WERI-Rb-1 (cell line): ENCODE results near the gene DIO1.

Experiments used
- DNase-seq: peaks from one replicate; pipeline ENCODE4 v3.0.0-alpha.2; 2020
- H3K27ac ChIP-seq: fragments of 250-450 bp; sonication (Bioruptor Pico); 2 replicates; pipeline ENCODE4 v1.5.1; 2020; ENCODE audit warnings: mild to moderate bottlenecking, moderate library complexity
- H3K27me3 ChIP-seq: fragments of 250-450 bp; sonication (Bioruptor Pico); 2 replicates; pipeline ENCODE4 v1.5.1; 2021; ENCODE audit warnings: mild to moderate bottlenecking, low read depth, moderate library complexity; ENCODE audit not compliant: insufficient read depth, severe bottlenecking
- H3K36me3 ChIP-seq: fragments of 250-450 bp; sonication (Bioruptor Pico); 2 replicates; pipeline ENCODE4 v1.5.1; 2020; ENCODE audit warnings: mild to moderate bottlenecking, moderate library complexity
- H3K4me3 ChIP-seq: 2 replicates; pipeline ENCODE4 v1.5.1; 2011; ENCODE audit warnings: low read depth, mild to moderate bottlenecking, control low read depth, low read length
- H3K9me3 ChIP-seq: fragments of 250-450 bp; sonication (Bioruptor Pico); 2 replicates; pipeline ENCODE4 v1.5.1; 2021; ENCODE audit warnings: mild to moderate bottlenecking, moderate library complexity; ENCODE audit not compliant: severe bottlenecking
- CTCF ChIP-seq: IDR thresholded peaks from 2 replicates; pipeline ENCODE4 v1.5.1; 2011; ENCODE audit warnings: low read depth, mild to moderate bottlenecking, control low read depth, inconsistent platforms, low read length

DIO1 gene

GRCh38 chr1:53929246-53929960, 35.4 kb downstream of the DIO1 start:
- peaks cover 26% of the 10 kb centered on the region for H3K36me3 ChIP-seq
- TF ChIP-seq CTCF = no peak
- DNase-seq = no peak
- no peak overlapping the region for H3K4me3 ChIP-seq
- no peak overlapping the region for H3K27ac ChIP-seq
- H3K9me3 ChIP-seq = peaks cover 4% of the 10 kb centered on the region
- H3K27me3 ChIP-seq = no peaks in the 10 kb centered on the region

GRCh38 chr1:53930932-53931331, 36.9 kb downstream of the DIO1 start:
- no peak for DNase-seq
- no peak for TF ChIP-seq CTCF
- no peaks in the 10 kb centered on the region for H3K27me3 ChIP-seq
- peaks cover 8% of the 10 kb centered on the region for H3K9me3 ChIP-seq
- H3K36me3 ChIP-seq = peaks cover 39% of the 10 kb centered on the region
- no peak overlapping the region for H3K4me3 ChIP-seq
- no peak overlapping the region for H3K27ac ChIP-seq

GRCh38 chr1:53931523-53931922, 37.5 kb downstream of the DIO1 start:
- Histone ChIP-seq H3K27ac (no peak overlapping the region), H3K4me3 (no peak overlapping the region), H3K9me3 (peaks cover 8% of the 10 kb centered on the region), H3K36me3 (peaks cover 36% of the 10 kb centered on the region), H3K27me3 (no peaks in the 10 kb centered on the region)
- no peak for DNase-seq
- TF ChIP-seq CTCF = no peak

GRCh38 chr1:53934170-53934765, 40.3 kb downstream of the DIO1 start:
- no peak overlapping the region for H3K4me3 ChIP-seq
- no peak for TF ChIP-seq CTCF
- H3K36me3 ChIP-seq = peaks cover 28% of the 10 kb centered on the region
- no peak for DNase-seq
- no peak overlapping the region for H3K27ac ChIP-seq
- H3K9me3 ChIP-seq = peaks cover 8% of the 10 kb centered on the region
- H3K27me3 ChIP-seq = no peaks in the 10 kb centered on the region

- H3K9me3 ChIP-seq = peaks cover 8% of the 10 kb centered on the region
- no peaks in the 10 kb centered on the region for H3K27me3 ChIP-seq
- H3K27ac ChIP-seq = no peak overlapping the region
- H3K4me3 ChIP-seq = no peak overlapping the region
- H3K36me3 ChIP-seq = peaks cover 32% of the 10 kb centered on the region
- no peak for TF ChIP-seq CTCF
- no peak for DNase-seq
Observed at GRCh38 chr1:53936430-53936829, 42.4 kb downstream of the DIO1 start.
